Gastroesophageal sphincter (tissue), 3 donors: Measurements from ENCODE around the gene SLC5A6.

ENCODE experiments used
- CTCF ChIP-seq, 4 experiments: fragments of 200-600 bp in 2 of 4; fragments of 450-650 bp in 2 of 4; sonication (generic) in 1 of 4; IDR thresholded peaks; one replicate each; pipeline ENCODE4 v1.5.1; 2017 to 2019; ENCODE audit warnings: antibody characterized with exemption in 4 of 4, mild to moderate bottlenecking in 2 of 4, moderate library complexity in 2 of 4
- EP300 ChIP-seq: sonication (generic); formaldehyde crosslinking; IDR thresholded peaks from one replicate; pipeline ENCODE4 v1.6.1; 2017; ENCODE audit warnings: antibody characterized with exemption, mild to moderate bottlenecking
- POLR2A ChIP-seq, 2 donors: fragments of 450-650 bp; IDR thresholded peaks; one replicate each; pipeline ENCODE4 v1.6.1; 2017; ENCODE audit warnings: antibody characterized with exemption in 2 of 2, mild to moderate bottlenecking in 2 of 2, moderate library complexity in 1 of 2
- POLR2AphosphoS5 ChIP-seq: sonication (generic); formaldehyde crosslinking; IDR thresholded peaks from one replicate; pipeline ENCODE4 v1.6.1; 2017; ENCODE audit warnings: antibody characterized with exemption

DNA sequence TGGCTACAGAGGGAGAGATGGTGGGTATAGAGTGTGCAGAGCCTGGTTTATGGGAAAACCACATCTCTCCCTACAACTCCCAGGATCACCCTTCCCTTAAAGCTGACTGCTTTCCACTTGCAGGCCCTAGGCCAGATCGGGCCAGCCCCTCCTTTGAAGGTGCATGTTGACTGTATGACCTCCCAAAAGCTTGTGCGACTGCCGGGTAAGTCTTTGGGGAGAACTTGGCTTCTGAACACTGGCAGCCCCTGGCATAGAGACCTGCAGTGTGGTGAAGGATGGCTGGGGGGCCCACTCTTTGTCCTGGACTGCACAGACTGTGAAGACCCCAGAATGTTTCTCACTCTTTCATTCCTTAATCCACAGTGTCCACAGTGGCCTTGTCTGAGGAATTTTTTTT lies 24.6 kb upstream of the SLC5A6 start:
- no peak for TF ChIP-seq CTCF (IDR thresholded peaks at IDR 0.05)
- TF ChIP-seq POLR2AphosphoS5 = no peak
- TF ChIP-seq POLR2A (IDR thresholded peaks at IDR 0.05) = no peak
- TF ChIP-seq EP300 = no peak
